Measurements from ENCODE around the gene VPS13A.
"Not testable (repeated sequence)": the region's sequence is repeated elsewhere in the genome, so short reads cannot be mapped to it uniquely, and the experiment has no call there.

The VPS13A gene

DNA sequence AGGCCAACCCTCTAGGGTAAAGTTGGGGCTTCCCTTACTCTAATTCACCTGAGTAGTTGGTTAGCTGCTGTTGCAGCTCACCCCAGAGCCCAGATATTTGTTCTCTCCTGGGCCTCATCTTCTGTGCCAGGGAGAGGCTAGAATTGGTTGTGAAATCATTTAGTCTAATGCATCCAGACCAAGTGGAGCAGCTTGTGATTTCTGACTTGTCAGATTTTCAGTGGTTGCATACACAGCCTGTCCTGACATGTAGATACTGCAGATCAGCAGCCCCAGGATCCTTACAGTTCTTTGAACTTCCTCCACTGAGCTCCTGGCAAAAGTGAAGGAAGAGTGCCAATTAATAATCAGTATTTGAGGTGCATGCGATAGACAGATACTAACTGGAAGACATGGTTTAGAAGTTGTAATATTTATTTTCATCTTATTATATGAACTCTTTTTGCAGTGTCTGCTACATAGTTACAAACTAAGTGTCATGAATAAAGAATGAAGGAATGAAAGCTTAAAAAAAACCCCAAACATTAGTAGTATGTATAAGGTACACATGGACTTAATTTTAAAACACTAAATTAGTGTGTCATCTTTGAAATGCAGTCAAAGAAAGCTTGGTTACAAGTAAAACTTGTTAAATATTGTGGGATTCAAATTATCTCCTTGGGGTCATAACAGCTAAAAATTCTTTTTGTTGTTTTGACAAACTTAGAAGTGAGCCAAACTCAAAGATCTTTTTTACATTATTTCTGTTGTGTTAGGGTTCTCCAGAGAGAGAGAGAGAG, 128.5 kb downstream of the VPS13A start:
- FAIRE-seq = no peak

DNA sequence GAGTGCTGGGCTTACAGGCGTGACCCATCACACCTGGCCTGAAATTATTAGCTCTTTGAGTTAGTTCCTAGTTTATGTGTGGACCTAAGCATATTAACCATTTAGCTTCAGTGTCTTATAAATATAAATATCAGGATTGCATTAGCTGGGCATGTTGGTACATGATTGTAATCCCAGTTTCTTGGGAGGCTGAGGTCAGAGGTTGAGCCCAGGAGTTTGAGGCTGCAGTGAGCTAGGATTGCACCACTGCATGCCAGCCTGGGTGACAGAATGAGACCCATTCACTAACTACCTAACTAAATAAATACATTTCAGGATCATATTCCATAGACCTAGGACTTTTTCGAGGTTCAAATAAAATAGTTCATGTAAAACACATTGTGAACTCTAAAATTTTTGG, 129.8 kb downstream of the VPS13A start:
- FAIRE-seq = no peak

DNA sequence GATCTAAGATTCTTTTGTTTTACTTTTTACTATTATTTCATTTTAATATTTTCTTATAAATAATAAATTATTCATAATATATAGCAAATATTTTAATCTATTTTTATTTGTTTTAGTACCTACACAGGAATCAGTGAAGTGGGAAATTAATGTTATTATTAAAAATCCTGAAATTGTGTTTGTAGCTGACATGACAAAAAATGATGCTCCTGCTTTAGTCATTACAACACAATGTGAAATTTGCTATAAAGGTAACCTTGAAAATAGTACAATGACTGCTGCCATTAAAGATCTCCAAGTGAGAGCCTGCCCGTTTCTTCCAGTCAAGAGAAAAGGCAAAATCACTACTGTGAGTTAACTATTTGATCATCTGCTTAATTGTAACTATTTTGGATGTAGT, 138.7 kb downstream of the VPS13A start:
- no peak for FAIRE-seq

DNA sequence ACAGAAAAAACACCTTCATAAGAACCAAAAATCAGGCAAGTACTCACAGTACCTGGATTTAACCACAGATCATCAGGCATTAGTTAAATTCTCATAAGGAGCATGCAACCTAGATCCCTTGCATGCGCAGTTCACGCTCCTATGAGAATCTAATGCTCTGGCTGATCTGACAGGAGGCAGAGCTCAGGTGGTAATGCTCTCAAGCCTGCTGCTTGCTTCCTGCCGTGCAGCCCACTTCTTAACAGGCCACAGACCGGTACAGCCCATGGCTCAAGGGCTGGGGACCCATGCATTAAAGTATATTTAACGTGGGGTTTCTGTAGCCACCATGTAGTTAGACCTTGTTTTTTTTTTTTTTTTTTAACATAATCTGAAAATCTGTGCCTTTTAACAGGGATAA, 147.7 kb downstream of the VPS13A start:
- FAIRE-seq = no peak

DNA sequence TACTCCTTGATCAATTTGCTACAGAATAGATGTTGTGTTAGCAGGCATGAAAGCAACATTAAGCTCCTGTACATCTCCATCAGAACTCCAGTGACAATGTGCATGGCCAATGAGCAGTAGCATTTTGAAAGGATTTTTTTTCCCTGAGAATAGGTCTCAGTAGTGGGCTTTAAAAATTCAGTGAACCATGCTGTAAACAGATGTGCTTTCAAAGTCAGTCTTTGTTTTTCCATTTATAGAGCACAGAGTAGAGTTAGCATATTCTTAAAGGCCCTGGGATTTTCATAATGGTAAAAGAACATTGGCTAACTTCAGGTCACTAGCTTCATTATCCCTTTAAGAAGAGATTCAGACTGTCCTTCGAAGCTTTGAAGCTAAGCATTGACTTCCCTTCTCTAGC, 150.8 kb downstream of the VPS13A start:
- FAIRE-seq = no peak

DNA sequence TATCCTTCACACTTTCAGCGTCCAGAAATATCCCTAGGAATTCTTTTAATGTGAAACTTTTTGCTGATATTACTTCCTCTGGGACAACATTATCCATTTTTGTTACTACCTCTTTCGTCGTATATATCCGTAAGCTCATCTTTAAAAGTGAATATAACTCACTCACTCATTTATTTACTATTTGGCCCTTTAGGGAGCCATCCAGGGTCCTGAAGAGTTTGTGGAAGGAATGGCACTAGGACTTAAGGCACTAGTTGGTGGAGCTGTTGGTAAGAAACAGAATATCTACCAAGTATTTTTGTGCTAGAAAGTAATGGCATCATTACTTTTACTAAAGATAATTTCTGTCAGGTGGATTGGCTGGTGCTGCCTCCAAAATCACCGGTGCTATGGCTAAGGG, 192.7 kb downstream of the VPS13A start:
- no peak for FAIRE-seq

DNA sequence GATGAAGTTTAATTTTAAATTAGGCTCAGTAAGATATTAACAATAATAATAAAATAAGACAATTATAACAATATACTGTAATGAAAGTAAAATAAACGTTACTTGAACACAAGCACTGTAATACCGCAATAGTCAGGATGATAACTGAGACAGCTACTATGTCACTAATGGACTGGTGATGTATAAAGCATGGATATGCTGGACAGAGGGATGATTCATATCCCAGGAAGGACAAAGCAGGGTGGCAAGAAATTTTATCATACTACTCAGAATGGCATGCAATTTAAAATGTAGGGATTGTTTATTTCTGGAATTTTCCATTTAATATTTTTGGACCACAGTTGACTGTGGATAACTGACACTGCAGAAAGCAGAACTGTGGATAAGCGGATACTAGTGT, 196.9 kb downstream of the VPS13A start:
- FAIRE-seq = no peak

DNA sequence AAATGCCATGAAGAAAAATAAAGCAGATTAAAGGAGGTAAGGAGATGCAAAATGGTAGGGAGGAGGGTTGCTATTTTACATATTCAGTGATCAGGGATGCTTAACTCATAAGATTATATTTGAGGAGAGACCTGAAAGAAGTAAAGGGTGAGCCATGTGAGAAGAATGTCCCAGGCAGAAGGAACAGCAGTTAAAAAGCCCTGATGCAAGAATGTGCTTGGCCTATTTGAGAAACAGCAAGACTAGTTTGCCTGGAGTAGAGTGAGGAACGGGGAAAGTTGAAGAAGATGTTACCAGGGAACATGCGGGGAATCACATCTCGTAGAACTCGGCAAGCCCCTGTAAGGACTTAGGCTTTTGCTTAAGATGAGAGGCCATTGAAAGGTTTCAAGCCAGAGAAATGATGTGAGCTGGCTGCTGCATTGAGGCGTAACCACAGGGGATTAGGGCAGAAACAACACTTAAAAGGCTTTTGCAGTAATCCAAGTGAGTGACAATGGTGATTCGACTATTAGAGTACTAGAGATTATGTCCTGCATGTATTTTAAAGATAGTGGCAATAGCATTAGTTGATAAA, 198.7 kb downstream of the VPS13A start:
- FAIRE-seq = no peak

DNA sequence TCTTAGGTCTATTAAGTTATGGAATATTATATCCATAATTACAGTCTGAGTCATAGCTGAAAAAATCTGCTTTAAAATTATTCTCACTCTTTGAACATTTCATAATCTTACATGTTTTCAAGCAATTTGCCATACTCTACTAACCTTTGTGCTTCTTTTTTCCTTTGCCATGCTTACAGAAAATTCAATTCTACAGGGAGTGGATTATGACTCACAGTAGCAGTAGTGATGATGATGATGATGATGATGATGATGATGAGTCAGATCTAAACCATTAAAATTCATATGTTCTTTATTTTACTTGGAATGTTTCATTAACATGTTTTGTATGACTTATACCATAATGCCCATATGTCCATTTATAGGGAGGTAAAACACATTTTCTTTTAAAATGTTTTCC, 207.1 kb downstream of the VPS13A start:
- FAIRE-seq = no peak

DNA sequence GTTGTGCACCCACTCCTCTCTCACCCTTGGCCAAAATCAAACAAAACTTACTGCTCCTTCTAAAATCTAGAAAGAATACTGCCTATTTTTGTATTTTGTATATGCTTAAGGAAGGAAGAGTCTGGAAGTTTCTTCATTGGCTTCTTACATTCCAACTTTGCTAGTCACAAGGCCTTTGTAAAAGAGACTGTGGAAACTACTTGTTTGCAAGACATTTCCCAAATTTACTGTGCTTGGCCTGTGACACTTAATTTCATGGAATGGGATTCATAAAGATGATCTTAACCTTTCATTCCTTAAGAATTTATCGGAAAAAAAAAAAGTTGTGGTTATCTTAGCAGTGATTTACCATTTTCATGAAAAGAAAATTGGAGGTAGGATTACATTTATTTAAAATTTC, 208.9 kb downstream of the VPS13A start:
- no peak for FAIRE-seq

DNA sequence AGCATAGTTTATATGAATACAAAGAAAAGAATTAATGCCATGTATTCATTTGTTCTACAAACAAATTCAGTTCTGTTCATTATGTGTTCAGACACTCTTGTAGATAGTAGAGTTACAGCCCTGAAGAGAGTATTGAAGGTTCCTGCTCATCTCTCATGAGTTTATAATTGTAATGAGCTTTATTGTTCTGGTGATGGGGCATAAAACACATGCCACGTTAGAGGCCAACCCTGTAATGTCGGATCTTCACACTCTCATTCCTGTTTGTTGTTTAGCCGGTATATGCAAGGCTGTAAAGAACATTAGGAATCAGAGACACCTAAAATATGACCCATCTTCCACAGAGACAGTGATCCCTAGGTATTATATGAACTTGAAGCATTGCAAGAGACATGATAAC, 214.5 kb downstream of the VPS13A start:
- no peak for FAIRE-seq

DNA sequence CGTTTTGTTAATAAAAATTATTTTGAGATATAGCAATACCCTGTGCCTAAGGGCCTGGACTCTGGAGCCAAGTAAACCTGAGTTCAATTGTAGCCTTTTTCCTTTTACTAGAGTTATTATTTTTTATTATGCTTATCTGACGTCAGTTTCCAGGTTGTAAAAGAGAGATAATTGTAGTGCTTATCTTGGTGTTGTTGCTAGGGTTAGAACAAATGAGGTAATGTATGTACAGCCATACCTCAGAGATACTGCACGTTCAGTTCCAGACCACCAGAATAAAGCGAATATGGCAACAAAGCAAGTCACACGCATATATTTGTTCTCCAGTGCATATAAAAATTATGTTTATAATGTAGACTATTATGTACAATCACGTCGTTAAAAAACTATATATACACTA, 215.0 kb downstream of the VPS13A start:
- no peak for FAIRE-seq

DNA sequence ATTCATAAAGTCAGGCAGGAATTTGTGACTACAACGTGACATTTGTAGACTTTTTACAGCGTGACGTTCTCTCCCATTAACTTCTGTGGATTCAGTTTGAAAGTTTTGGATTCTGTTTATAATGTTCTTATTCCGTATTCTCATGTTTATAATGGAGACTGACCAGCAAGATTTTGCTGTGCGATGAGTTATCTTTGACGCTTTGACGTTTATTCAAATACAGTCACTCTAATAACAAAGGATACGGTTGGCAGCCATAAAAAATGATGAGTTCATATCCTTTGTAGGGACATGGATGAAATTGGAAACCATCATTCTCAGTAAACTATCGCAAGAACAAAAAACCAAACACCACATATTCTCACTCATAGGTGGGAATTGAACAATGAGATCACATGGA, 221.2 kb downstream of the VPS13A start:
- FAIRE-seq = not testable (repeated sequence)

DNA sequence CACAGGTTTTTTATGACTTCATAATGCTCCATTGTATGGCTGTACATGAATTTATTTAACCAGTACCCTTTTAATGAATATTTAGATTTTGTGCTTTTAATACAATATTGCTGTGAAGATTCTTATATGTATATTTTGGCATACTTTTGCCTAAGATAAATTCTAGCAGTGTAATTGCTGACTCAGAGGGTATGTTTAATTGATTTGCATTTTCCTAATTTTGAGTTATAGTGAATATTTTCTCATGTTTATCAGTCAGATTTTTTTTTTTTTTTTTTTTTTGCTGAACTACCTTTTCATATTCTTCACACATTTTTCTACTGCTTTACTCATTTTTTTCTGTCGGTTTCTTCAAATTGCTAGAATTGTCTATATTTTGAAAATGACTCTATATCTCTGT, 222.6 kb downstream of the VPS13A start:
- no peak for FAIRE-seq

DNA sequence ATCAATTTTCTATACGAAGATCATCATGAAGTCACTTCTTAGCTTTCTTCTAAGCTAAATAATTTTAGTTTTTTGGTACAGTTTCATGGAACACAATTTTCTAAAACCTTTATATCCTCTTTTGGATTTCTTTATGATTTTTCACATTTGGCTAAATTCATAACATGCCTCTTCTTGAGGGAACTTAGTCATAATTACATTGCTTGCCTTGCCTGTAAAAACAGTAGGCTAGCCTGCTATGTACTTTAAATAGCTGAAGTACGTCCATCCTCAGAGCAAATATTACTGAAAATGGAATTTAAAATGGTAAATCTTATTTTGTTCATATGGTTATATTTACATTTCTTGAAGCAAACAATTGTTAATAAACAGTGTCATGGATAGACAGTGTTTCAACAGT, 225.0 kb downstream of the VPS13A start:
- no peak for FAIRE-seq

DNA sequence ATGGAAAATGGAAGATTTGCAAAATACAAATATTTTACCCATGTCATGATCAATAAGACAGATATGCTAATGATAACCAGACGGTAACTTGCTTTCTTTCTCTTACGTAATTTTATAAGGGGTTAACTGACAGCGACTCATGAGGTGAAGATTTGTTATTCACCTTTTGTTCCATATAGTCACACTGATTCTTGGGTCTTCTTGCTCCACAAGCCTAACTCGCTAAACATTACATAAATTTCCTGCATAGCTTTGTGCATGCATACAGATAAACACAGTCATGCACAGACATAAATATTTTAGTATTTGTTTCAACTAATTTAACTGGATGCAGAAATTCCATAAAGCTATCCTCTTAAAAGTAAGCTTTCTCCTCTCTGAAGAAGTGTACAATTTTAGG, 225.9 kb downstream of the VPS13A start:
- no peak for FAIRE-seq

DNA sequence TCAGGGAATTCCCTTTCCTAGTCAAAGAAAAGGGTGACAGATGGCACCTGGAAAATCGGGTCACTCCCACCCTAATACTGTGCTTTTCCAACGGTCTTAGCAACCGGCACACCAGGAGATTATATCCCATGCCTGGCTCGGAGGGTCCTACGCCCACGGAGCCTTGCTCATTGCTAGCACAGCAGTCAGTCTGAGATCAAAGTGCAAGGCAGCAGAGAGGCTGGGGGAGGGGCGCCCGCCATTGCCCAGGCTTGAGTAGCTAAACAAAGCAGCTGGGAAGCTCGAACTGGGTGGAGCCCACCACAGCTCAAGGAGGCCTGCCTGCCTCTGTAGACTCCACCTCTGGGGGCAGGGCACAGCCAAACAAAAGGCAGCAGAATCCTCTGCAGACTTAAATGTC, 231.2 kb downstream of the VPS13A start:
- not testable (repeated sequence) for FAIRE-seq

DNA sequence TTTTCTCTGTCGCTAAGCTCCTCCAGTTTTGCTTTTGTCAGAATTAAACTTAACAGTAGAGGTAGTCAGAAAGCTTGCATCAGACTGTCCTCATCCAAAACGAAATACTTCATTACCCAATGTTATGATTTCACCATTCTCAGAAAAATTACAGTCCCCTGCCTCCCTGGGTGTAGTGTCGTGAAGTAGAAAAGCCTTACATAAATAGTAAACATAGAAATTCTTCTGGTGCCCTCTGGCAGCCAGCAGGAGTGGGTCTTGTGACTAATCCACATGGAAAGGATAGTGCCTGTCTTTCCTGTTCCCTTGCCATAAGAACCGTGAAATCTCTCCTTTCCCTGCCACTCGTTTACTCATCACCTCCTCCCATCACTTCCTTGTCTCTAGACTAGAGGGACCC, 240.2 kb downstream of the VPS13A start:
- FAIRE-seq = no peak

DNA sequence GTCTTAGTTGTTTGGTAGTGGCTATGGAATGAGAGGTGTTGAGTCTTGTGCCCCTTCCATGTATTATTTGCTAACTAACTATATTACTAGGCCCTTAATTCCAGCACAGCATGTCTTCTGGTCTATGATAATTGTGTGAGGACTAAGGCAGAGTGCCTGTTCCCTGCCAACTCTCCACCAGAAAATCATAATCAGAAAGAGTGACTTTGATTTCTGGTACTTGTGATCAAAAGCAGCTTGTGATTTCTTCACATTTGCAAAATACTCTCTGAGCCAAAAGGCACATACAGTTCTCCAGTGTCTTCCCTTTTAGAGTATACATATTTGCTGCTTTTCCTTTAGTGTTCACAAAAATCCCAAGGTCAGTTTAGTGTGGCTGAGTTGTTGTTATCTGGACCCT, 240.9 kb downstream of the VPS13A start:
- no peak for FAIRE-seq

DNA sequence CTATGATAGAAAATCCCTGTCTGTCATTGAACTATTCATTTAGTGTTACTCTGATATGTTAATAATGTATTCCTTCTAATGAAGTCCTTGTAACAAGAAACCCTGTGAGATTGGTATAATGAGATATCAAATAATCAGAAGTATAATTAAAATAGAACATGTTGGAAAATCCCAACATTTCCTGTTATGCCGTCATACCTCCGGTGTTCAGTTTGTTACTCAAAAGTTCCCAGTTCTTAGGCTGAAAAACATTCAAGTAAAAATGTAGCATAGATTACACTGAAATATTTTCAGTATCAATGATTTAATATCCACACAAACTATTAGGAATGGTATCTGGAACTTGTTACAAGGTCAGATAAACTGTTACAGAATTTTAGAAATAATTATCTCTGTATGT, 243.3 kb downstream of the VPS13A start:
- FAIRE-seq = no peak

DNA sequence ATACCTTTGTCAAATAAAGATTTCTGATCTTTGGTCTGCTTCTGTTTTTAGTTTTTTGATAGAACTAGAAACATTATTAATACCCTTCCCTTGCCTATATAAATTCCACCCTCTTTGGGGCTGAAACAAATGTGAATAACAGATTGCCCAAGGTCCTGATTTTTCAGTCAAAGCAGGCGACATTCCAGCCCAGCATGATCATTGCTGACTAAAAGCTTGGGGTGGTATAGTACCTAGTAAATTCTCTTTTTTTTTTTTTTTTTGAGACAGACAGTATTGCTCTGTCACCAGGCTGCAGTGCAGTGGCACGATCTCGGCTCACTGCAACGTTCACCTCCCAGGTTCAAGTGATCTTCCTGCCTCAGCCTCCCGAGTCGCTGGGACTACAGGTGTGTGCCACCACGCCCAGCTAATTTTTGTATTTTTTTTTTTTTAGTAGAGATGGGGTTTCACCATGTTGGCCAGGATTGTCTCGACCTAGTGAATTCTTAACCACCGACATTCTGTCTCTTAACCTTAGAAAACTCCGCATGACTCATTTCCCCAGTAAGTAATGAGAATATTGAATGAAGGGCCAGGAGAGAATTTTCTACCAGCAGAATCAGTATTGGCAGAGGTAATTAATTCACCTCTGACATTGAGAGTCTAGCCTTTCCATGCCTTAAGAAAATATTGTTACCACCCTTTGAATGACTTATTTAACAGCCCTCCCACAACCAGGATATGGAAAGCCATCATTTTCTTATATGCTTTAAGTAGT, 244.4 kb downstream of the VPS13A start:
- FAIRE-seq = no peak

DNA sequence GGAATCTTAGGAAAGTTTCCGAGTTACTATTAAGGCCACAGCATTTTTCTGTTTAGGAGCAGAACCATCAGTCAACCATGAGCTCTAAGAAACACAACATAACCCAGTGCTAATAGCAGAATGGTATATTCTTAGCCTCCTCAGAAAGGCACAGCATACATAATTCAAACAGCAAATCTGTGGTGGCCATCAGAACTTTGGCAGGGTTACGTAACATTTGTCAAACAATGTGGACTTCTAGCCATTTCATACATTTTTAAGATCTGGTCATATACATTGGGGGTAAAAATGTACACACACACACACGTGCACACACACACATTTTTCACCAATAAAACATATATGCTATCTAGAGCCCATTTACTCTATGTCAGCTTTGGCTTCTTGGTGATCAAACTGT, 245.6 kb downstream of the VPS13A start:
- FAIRE-seq = no peak

DNA sequence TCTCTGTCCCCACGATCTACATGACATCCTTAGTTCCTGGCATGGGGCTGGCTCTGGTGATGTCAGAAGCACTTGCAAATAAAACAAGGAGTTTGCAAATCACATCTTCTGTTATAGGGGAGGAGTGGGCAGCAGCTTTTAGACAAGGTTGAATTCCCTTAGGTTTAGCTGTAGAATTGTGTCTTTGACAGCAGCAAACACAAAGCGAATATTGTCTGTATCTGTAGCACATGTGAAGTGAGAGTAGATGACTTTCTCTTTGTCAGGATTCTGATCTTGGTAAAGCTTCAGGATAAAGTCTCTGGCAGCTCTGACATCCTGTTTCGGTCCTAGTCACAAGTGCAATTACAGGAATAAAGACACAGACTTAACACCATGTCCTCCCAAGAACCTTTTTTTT, 246.5 kb downstream of the VPS13A start:
- FAIRE-seq = no peak

DNA sequence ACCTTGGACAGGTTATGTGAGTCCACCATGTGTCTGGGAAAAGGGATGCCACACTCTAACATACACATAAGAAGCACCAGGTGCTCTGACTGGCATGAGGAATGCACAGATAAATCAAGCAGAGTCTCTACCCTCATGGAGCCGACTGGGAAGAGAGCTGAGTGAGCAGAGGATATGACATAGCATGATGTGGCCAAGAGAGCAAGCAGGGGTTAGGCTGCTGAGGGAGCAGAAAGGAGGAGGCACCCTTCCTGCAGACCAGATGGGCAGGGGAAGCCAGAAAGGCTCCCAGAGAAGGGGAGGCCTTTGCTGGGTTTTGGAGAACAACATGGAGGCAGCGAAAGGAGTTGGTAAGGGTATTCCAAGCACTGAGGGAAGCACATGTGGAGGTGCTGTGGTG, 247.7 kb downstream of the VPS13A start:
- FAIRE-seq = no peak
